HG02642 (cell line): ENCODE measurements around the gene RNFT2.

Experiments
- ATAC-seq: cut with Tn5 transposase; IDR thresholded peaks from one replicate; pipeline ENCODE4 v1.9.1; 2021; ENCODE audit warnings: mild to moderate bottlenecking; ENCODE audit not compliant: unreplicated experiment, poor library complexity

Gene RNFT2

GRCh38 chr12:116892349-116893140 is 154.4 kb downstream of the RNFT2 start:
- no peak for ATAC-seq

- no peak for ATAC-seq
Observed at GRCh38 chr12:116894913-116895312, 156.8 kb downstream of the RNFT2 start.

GRCh38 chr12:116896411-116896924 is 158.4 kb downstream of the RNFT2 start:
- no peak for ATAC-seq

GRCh38 chr12:116897476-116897875 is 159.4 kb downstream of the RNFT2 start:
- no peak for ATAC-seq

- ATAC-seq: no peak
Observed at GRCh38 chr12:116898669-116899068, 160.6 kb downstream of the RNFT2 start.

GRCh38 chr12:116901612-116902011 is 163.5 kb downstream of the RNFT2 start:
- ATAC-seq: no peak
